Middle frontal gyrus (tissue), 1 donor: ENCODE results near the gene UCKL1.

Experiments used
- DNase-seq: peaks from one replicate; pipeline ENCODE4 v3.0.0-alpha.2; 2015; ENCODE audit warnings: low spot score; ENCODE audit errors: extremely low spot score

UCKL1 gene

DNA sequence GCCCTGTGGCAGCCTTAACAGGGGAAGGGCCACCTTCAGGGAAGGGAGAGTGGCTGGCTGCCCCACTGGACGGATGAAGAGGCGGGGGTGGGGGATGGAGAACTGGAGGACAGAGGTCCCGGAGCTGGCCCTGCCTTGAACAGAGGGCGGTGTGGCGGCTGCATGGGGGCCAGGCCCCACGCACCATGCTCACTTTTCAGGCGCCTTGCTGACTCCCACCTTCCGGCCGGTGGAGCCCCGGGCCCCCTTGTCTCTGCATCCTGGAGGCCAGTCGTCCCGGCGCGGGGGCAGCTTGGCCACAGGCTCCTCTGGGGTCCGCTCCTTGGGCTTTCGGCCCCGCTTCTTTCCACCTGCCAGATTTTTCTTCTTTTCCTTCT is 3.5 kb upstream of the UCKL1 start:
- DNase-seq = no peak

GRCh38 chr20:63958964-63959698 is 2.9 kb upstream of the UCKL1 start:
- no peak for DNase-seq

GRCh38 chr20:63958471-63958870 is 2.3 kb upstream of the UCKL1 start:
- DNase-seq = no peak

DNA sequence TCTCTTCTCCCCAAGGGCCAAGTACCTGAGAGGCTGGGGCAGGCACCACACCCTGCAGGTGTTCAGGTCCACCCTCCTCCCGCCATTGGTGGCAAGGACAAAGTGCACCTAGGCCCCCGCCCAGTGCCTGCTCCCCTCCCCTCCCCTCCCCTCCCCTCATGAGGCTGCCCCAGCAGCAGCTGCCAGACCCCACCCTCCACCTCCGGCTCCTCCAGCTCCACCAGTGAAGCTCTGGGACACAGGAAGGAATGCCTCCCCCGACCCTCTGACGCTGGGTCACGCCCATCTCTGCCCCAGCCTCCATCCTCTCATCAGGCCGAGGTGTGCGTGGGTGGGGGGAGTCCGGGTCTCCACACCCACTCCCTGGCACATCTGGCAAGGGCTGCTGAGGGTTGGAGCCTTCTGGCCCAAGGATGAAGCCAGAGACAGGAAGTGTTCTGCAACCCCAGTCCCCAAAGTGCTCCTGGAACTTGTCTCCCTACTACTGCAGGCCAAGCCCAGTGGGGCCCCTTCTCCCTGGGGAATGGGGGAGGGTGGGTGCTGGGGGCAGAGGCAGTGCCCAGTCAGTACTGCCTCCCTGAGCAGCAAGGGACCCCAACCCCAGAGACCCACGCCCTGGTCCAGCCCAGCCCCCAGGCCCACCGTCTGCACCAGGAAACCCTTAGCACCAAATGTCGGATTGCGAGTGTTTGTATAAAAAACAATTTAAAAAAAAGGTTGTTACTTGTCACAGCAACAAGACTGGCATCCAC is 1.6 kb upstream of the UCKL1 start:
- DNase-seq = no peak

- no peak for DNase-seq
Measured at GRCh38 chr20:63957004-63957689, 931 bp upstream of the UCKL1 start.

GRCh38 chr20:63956664-63957003 is 418 bp upstream of the UCKL1 start:
- no peak for DNase-seq

- no peak for DNase-seq
Measured at GRCh38 chr20:63955281-63955826, 862 bp downstream of the UCKL1 start.

DNA sequence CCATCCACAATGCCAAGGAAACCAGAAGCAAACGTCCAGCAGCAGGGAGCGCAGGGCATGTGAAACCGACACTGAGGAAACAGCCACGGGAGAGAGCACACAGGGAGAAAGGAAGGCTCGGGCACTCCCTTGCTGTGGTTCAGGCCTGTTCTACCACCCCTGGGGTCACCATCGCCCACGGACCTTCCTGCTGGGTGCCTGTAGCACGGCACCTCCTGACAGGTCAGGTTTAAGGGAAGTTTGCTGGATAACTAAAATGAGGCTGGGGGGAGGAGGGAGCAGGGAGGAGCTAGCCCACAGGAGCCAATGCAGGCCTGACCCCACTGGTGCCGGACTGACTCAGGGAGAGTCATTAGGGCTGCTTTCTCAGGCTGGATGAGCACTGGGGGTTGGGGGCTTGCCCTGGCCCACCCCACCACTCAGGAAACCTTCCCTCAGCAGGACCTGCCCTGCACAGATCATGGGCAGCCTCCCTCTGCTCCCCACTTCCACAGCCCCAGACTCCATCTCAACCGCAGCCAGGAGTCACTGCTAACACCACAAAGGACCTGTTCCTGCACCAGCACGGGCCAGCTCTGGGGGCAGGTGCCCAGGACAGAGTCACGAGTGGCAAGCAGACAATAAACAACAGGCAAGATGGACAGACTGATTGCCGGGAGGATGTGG is 2.3 kb downstream of the UCKL1 start:
- no peak for DNase-seq

DNA sequence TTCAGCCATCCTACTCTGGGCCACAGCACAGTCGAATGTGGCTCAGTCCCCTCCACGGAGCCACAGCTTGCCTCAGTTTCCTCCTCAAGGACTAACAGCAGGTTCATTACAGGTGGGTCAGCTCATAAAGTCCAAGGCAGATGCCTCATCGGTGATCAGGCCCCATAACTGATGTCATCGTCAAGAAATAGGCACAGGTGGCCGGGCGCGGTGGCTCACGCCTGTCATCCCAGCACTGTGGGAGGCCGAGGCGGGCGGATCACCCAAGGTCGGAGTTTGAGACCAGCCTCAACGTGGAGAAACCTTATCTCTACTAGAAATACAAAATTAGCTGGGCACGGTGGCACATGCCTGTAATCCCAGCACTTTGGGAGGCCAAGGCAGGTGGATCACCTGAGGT is 3.4 kb downstream of the UCKL1 start:
- DNase-seq = no peak

DNA sequence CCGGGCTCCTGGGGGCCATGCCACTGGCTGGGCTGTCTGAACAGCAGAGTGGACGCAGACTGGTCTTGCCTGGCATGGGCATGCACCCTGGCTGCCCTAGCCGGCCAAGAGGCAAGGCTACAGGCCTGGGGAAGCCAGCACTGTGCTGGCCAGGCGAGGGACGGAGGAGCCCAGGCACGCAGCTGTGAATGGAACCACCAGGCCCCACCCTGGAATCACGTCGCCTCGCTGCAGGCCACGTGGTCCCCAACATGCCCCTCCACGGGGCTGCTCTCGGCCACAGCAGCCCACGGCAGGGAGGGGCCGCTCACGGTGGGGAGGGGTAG is 4.0 kb downstream of the UCKL1 start:
- no peak for DNase-seq

DNA sequence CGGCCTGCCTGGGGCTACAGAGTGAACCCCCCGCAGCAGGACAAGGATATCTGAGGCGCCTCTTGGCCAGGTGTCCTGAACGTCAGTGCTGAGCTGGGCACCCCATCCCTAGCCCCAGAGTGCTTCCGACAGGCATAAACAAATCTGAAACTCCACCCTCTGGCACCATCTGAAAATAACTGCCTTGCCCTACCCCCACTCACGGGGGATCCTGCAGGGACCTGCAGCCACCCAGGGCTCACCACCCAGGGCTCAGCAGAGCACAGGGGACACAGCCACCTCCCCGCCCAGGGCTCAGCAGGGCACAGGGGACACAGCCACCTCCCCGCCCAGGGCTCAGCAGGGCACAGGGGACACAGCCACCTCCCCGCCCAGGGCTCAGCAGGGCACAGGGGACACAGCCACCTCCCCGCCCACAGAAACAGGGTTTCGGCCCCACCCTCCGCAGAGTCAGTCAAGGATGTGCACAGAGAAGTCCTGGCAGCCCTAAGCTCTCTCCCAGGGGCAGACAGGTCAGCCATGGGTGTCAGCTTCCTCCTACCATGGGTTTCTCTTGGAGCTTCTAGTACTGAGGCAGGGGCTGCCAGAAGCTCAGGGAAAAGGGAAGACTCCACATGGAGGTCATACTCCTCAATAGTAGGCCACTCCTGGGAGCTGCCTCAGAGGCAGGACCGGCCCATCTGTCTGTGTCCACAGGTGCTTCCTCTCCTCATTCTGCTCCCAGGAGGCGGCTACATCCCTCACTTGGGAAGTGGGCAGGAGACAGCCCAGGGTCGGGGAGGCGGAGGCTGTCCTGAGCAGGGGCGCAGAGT is 4.6 kb downstream of the UCKL1 start:
- no peak for DNase-seq

GRCh38 chr20:63950701-63951397 is 5.4 kb downstream of the UCKL1 start:
- no peak for DNase-seq

GRCh38 chr20:63947638-63948456 is 8.4 kb downstream of the UCKL1 start:
- DNase-seq = no peak

DNA sequence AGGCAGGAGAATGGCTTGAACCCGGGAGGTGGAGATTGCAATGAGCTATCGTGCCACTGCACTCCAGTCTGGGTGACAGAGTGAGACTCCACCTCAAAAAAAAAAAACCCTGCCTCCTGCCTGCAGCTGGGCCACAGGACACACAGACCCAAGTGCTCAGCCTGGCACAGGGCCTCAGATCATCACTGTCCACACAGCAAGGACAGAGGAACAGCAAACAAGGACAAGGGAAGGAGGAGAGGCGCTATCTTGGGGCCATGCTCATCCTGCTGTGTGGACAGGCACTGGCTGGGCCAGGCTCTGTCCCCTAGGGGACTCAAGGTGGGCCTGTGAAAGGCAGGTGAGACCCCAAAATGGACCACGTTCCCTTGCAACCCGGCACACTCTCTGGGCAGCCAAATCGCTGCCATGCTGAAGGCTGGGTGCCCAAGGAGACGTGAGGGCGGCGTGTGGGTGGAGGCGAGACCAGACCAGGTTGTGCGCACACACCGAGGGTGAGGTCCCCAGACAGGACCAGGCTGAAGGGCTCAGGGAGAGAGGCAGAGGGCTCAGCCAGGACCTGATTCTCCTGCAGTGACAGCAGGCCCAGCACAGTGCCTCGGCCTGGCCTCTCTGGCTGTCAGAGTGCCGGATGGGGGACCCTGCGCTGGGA is 9.1 kb downstream of the UCKL1 start:
- no peak for DNase-seq

GRCh38 chr20:63945921-63946920 is 10.0 kb downstream of the UCKL1 start:
- DNase-seq = no peak

GRCh38 chr20:63945031-63945658 is 11.1 kb downstream of the UCKL1 start:
- DNase-seq = no peak
